SK-N-SH treated with all-trans-retinoic acid at 6 μM for 48 hours (cell line): ENCODE results near the gene LCP1.

ENCODE experiments used
- ATAC-seq: fragments of 200-7000 bp; cut with Tn5 transposase; 3 replicates; pipeline ENCODE4 v1.9.1; 2020; ENCODE audit warnings: mild to moderate bottlenecking, moderate library complexity
- ARNTL ChIP-seq: fragments of 450-650 bp; formaldehyde crosslinking; IDR thresholded peaks from 2 replicates; pipeline ENCODE4 v1.5.0; 2020; ENCODE audit warnings: low read depth, mild to moderate bottlenecking, moderate library complexity, borderline replicate concordance
- BACH2 ChIP-seq: fragments of 250-450 bp; sonication (Bioruptor Pico); IDR thresholded peaks from 2 replicates; pipeline ENCODE4 v1.9.0; 2021; ENCODE audit warnings: mild to moderate bottlenecking, borderline replicate concordance
- CSDC2 ChIP-seq: fragments of 250-450 bp; sonication (Bioruptor Pico); IDR thresholded peaks from 2 replicates; pipeline ENCODE4 v1.5.0; 2020; ENCODE audit warnings: mild to moderate bottlenecking, moderate library complexity
- ESRRG ChIP-seq: fragments of 250-450 bp; sonication (Bioruptor Pico); IDR thresholded peaks from 2 replicates; pipeline ENCODE4 v1.6.1; 2021; ENCODE audit warnings: mild to moderate bottlenecking
- ISL1 ChIP-seq: fragments of 250-450 bp; sonication (Bioruptor Pico); IDR thresholded peaks from 2 replicates; pipeline ENCODE4 v2.1.2; 2022; ENCODE audit warnings: mild to moderate bottlenecking, moderate library complexity
- OSR1 ChIP-seq: fragments of 250-450 bp; sonication (Bioruptor Pico); IDR thresholded peaks from 2 replicates; pipeline ENCODE4 v1.8.0; 2022; ENCODE audit warnings: moderate library complexity, mild to moderate bottlenecking, inconsistent platforms
- POU6F1 ChIP-seq: fragments of 250-450 bp; sonication (Bioruptor Pico); IDR thresholded peaks from 2 replicates; pipeline ENCODE4 v1.8.0; 2021; ENCODE audit warnings: low read depth, mild to moderate bottlenecking, moderate library complexity, borderline replicate concordance
- PPARA ChIP-seq: fragments of 250-450 bp; sonication (Bioruptor Pico); IDR thresholded peaks from 2 replicates; pipeline ENCODE4 v1.5.0; 2020; ENCODE audit warnings: mild to moderate bottlenecking, borderline replicate concordance
- SNAI2 ChIP-seq: fragments of 250-450 bp; sonication (Bioruptor Pico); IDR thresholded peaks from 2 replicates; pipeline ENCODE4 v1.5.0; 2020; ENCODE audit warnings: mild to moderate bottlenecking, moderate library complexity
- TCF4 ChIP-seq: fragments of 250-450 bp; sonication (Bioruptor Pico); IDR thresholded peaks from 2 replicates; pipeline ENCODE4 v1.8.0; 2021; ENCODE audit warnings: mild to moderate bottlenecking, moderate library complexity, borderline replicate concordance
- ZC3H10 ChIP-seq: fragments of 250-450 bp; sonication (Bioruptor Pico); IDR thresholded peaks from 2 replicates; pipeline ENCODE4 v1.5.1; 2021; ENCODE audit warnings: mild to moderate bottlenecking, moderate library complexity
- ZFP30 ChIP-seq: fragments of 450-650 bp; formaldehyde crosslinking; IDR thresholded peaks from 2 replicates; pipeline ENCODE4 v1.5.0; 2022; ENCODE audit warnings: mild to moderate bottlenecking, moderate library complexity
- ZNF565 ChIP-seq: fragments of 450-650 bp; formaldehyde crosslinking; conservative IDR thresholded peaks from 2 replicates; pipeline ENCODE4 v1.5.0; 2020; ENCODE audit warnings: low read depth, mild to moderate bottlenecking, moderate library complexity
- ZNF8 ChIP-seq: fragments of 450-650 bp; formaldehyde crosslinking; IDR thresholded peaks from 2 replicates; pipeline ENCODE4 v1.5.0; 2020; ENCODE audit warnings: mild to moderate bottlenecking, moderate library complexity
- TF ChIP-seq, protein P1 (sequence below): fragments of 250-450 bp; sonication (Bioruptor Pico); IDR thresholded peaks from 2 replicates; pipeline ENCODE4 v1.5.1; 2021; ENCODE audit warnings: mild to moderate bottlenecking, moderate library complexity
- TF ChIP-seq, protein P2 (sequence below): fragments of 250-450 bp; sonication (Bioruptor Pico); IDR thresholded peaks from 2 replicates; pipeline ENCODE4 v1.5.1; 2020; ENCODE audit warnings: low read depth, mild to moderate bottlenecking, moderate library complexity
- TF ChIP-seq, protein P3 (sequence below): fragments of 250-450 bp; sonication (Bioruptor Pico); IDR thresholded peaks from 2 replicates; pipeline ENCODE4 v1.5.0; 2020; ENCODE audit warnings: mild to moderate bottlenecking, moderate library complexity

The LCP1 gene

DNA sequence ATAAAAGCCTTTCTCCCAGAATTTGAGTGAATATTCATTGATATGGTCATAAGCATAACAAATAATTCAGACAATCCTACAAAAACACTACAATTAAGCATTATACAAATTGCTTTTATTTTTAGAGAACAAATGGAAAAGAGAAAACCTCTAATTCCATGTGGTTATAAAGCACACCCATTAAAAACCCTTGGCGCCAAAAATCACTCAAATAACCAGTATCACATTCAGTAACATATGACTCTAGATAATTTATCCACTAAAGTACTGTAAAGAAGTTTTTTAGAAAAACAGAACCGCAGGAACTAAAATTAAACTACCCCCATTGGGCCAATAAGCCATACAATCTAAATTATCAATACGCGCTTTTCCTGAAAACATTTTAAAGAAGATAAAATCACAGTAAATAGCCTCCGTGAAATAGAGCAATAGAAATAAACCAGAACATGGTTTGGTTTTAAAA, 569 bp downstream of the LCP1 start:
- TF ChIP-seq ZC3H10 (CRISPR knock-in tag) (no peak), SNAI2 (CRISPR knock-in tag) (no peak), ESRRG (no peak)
- TF ChIP-seq, protein P1, sequence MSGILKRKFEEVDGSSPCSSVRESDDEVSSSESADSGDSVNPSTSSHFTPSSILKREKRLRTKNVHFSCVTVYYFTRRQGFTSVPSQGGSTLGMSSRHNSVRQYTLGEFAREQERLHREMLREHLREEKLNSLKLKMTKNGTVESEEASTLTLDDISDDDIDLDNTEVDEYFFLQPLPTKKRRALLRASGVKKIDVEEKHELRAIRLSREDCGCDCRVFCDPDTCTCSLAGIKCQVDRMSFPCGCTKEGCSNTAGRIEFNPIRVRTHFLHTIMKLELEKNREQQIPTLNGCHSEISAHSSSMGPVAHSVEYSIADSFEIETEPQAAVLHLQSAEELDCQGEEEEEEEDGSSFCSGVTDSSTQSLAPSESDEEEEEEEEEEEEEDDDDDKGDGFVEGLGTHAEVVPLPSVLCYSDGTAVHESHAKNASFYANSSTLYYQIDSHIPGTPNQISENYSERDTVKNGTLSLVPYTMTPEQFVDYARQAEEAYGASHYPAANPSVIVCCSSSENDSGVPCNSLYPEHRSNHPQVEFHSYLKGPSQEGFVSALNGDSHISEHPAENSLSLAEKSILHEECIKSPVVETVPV (CRISPR knock-in tag), result no peak
- ATAC-seq, result no peak

DNA sequence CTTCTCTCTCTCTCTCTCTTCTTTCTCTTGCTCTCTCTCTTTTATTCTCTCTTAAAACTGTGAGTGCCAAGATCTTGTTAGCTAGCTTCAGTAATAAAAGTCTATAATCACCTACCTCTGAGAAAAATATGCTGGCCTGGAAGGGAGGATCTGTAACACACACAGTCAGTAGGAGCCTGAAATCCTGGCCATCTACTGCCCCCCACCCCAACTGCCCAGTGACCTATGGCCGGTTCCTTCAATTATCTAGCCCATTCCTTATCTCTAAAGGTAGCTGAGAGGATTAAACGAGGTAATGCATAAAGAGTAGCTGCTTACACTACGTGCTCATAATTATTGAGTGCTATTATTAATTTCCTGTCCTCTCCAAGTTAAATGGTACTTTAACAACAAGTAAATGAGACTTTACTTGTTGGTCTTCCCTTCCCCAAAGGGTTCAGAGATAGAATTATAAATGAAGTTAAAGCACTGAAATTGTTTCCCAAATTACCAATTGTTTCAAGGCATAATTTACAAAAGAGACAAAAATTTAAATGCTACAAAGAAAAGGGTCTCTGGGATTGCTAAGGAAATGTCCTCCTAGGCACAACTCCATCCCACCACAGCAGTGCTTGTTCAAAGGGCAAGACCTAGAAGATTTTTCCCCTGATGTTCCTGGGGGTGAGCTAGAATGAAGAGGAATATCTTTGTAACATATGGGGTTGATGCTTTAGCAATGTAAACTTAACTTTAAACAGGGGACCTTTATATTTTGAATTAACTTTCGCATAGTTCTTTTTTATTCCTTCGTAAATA, 1.8 kb downstream of the LCP1 start:
- no peak for TF ChIP-seq POU6F1 (CRISPR knock-in tag)
- no peak for TF ChIP-seq ESRRG
- TF ChIP-seq ARNTL (CRISPR knock-in tag), result no peak
- no peak for TF ChIP-seq ZFP30 (CRISPR knock-in tag)
- TF ChIP-seq ZNF565 (CRISPR knock-in tag), result no peak
- TF ChIP-seq ZC3H10 (CRISPR knock-in tag), result no peak
- TF ChIP-seq PPARA (CRISPR knock-in tag), result no peak
- no peak for ATAC-seq

GRCh38 chr13:46179491-46179908, 2.5 kb downstream of the LCP1 start:
- no peak for ATAC-seq

GRCh38 chr13:46178821-46179220, 3.2 kb downstream of the LCP1 start:
- ATAC-seq, result no peak
- TF ChIP-seq OSR1 (CRISPR knock-in tag) (no peak), BACH2 (no peak), ISL1 (no peak), TCF4 (CRISPR knock-in tag) (no peak), SNAI2 (CRISPR knock-in tag) (no peak), ZFP30 (CRISPR knock-in tag) (no peak)
- TF ChIP-seq, protein P1 (CRISPR knock-in tag), result no peak

More at GRCh38 chr13:46179491-46179908, 2.5 kb downstream of the LCP1 start:
- TF ChIP-seq, protein P2, sequence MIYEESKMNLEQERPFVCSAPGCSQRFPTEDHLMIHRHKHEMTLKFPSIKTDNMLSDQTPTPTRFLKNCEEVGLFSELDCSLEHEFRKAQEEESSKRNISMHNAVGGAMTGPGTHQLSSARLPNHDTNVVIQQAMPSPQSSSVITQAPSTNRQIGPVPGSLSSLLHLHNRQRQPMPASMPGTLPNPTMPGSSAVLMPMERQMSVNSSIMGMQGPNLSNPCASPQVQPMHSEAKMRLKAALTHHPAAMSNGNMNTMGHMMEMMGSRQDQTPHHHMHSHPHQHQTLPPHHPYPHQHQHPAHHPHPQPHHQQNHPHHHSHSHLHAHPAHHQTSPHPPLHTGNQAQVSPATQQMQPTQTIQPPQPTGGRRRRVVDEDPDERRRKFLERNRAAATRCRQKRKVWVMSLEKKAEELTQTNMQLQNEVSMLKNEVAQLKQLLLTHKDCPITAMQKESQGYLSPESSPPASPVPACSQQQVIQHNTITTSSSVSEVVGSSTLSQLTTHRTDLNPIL (CRISPR knock-in tag), result no peak
- TF ChIP-seq POU6F1 (CRISPR knock-in tag) (no peak), CSDC2 (CRISPR knock-in tag) (no peak), ZNF565 (CRISPR knock-in tag) (no peak), ZNF8 (CRISPR knock-in tag) (no peak)
- TF ChIP-seq, protein P3, sequence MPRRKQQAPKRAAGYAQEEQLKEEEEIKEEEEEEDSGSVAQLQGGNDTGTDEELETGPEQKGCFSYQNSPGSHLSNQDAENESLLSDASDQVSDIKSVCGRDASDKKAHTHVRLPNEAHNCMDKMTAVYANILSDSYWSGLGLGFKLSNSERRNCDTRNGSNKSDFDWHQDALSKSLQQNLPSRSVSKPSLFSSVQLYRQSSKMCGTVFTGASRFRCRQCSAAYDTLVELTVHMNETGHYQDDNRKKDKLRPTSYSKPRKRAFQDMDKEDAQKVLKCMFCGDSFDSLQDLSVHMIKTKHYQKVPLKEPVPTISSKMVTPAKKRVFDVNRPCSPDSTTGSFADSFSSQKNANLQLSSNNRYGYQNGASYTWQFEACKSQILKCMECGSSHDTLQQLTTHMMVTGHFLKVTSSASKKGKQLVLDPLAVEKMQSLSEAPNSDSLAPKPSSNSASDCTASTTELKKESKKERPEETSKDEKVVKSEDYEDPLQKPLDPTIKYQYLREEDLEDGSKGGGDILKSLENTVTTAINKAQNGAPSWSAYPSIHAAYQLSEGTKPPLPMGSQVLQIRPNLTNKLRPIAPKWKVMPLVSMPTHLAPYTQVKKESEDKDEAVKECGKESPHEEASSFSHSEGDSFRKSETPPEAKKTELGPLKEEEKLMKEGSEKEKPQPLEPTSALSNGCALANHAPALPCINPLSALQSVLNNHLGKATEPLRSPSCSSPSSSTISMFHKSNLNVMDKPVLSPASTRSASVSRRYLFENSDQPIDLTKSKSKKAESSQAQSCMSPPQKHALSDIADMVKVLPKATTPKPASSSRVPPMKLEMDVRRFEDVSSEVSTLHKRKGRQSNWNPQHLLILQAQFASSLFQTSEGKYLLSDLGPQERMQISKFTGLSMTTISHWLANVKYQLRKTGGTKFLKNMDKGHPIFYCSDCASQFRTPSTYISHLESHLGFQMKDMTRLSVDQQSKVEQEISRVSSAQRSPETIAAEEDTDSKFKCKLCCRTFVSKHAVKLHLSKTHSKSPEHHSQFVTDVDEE (CRISPR knock-in tag), result no peak
- TF ChIP-seq, all 23 proteins: peak for 0
